HepG2 (cell line): ENCODE measurements around the gene GSPT1. TPM values are rescaled to one million over a fixed set of nuclear protein-coding genes. Genes with fewer than 3 reads are reported as not detected.
A peak's percentile ranks its signal among the peaks of the same experiment; 100 is the strongest.

Experiments
- CBX2 ChIP-seq, 2 experiments: fragments of 200-600 bp in 1 of 2; sonication (generic); formaldehyde crosslinking in 1 of 2; IDR thresholded peaks; 2 replicates each; pipeline versions ENCODE4 v1.7.0 to v1.8.1; 2018 to 2022; ENCODE audit warnings: low read depth in 2 of 2, low read length in 1 of 2, mild to moderate bottlenecking in 1 of 2, missing genetic modification reagents in 1 of 2
- GRHL1 ChIP-seq: sonication (generic); formaldehyde crosslinking; conservative IDR thresholded peaks from 2 replicates; pipeline ENCODE4 v1.8.0; 2022; ENCODE audit warnings: missing genetic modification reagents
- MED13 ChIP-seq: sonication (generic); formaldehyde crosslinking; IDR thresholded peaks from 2 replicates; pipeline ENCODE4 v1.5.0; 2020; ENCODE audit warnings: missing genetic modification reagents
- NFYC ChIP-seq: IDR thresholded peaks from 2 replicates; pipeline ENCODE4 v1.6.1; 2016; ENCODE audit warnings: missing genetic modification reagents, missing compliant biosample characterization
- NR2C2 ChIP-seq: sonication (generic); formaldehyde crosslinking; IDR thresholded peaks from 2 replicates; pipeline ENCODE4 v1.4.0; 2020; ENCODE audit warnings: missing genetic modification reagents, mild to moderate bottlenecking, moderate library complexity, borderline replicate concordance
- RAD21 ChIP-seq: fragments of 450-650 bp; formaldehyde crosslinking; IDR thresholded peaks from 2 replicates; pipeline ENCODE4 v1.5.0; 2020; ENCODE audit warnings: mild to moderate bottlenecking
- REPIN1 ChIP-seq: sonication (generic); formaldehyde crosslinking; IDR thresholded peaks from 2 replicates; pipeline ENCODE4 v1.8.0; 2022; ENCODE audit warnings: missing genetic modification reagents, low read depth, mild to moderate bottlenecking, borderline replicate concordance
- TCF12 ChIP-seq, 2 experiments: fragments of 450-650 bp in 1 of 2; sonication (generic) in 1 of 2; formaldehyde crosslinking in 1 of 2; IDR thresholded peaks; 2 replicates each; pipeline versions ENCODE4 v1.6.1 to v1.8.0; 2017 to 2022; ENCODE audit warnings: antibody characterized with exemption in 1 of 2, mild to moderate bottlenecking in 1 of 2, missing genetic modification reagents in 1 of 2, moderate library complexity in 1 of 2
- TOE1 ChIP-seq: sonication (generic); formaldehyde crosslinking; IDR thresholded peaks from 2 replicates; pipeline ENCODE4 v1.4.0; 2020; ENCODE audit warnings: mild to moderate bottlenecking, missing genetic modification reagents
- TP53 ChIP-seq: sonication (generic); formaldehyde crosslinking; conservative IDR thresholded peaks from 2 replicates; pipeline ENCODE4 v1.4.0; 2020; ENCODE audit warnings: missing genetic modification reagents
- YEATS4 ChIP-seq: sonication (generic); formaldehyde crosslinking; IDR thresholded peaks from 2 replicates; pipeline ENCODE4 v1.4.0; 2020; ENCODE audit warnings: missing genetic modification reagents, borderline replicate concordance
- ZNF124 ChIP-seq: sonication (generic); formaldehyde crosslinking; IDR thresholded peaks from 2 replicates; pipeline ENCODE4 v1.4.0; 2020; ENCODE audit warnings: missing genetic modification reagents
- ZNF20 ChIP-seq: sonication (generic); formaldehyde crosslinking; IDR thresholded peaks from 2 replicates; pipeline ENCODE4 v1.4.0; 2020; ENCODE audit warnings: mild to moderate bottlenecking, moderate library complexity, missing genetic modification reagents
- ZNF260 ChIP-seq: sonication (generic); formaldehyde crosslinking; IDR thresholded peaks from 2 replicates; pipeline ENCODE4 v1.4.0; 2020; ENCODE audit warnings: missing genetic modification reagents, low read depth, mild to moderate bottlenecking, borderline replicate concordance
- polyA plus RNA-seq, 8 experiments: library from polyadenylated mRNA; depleted of rRNA in 3 of 8; stranded (reverse) in 7 of 8; unstranded in 1 of 8; fragments of >200 nt; fragmentation: Illumina TruSeq in 4 of 8; extraction: Trizol in 4 of 8; gene quantifications; 2 replicates each; pipeline versions ENCODE4 v1.2.1 to v1.2.3, GENCODE V29; 2011 to 2016; ENCODE audit warnings: low read depth in 4 of 8, missing spikeins in 1 of 8, mixed read lengths in 1 of 8; ENCODE audit not compliant: insufficient read depth in 1 of 8
- total RNA-seq, 5 experiments: library from RNA; depleted of rRNA; stranded (reverse); fragments of >200 nt; fragmentation: Illumina TruSeq; extraction: Trizol; gene quantifications; 2 replicates each; pipeline ENCODE4 v1.2.3, GENCODE V29; 2016; ENCODE audit warnings: low read depth in 1 of 5
- TF ChIP-seq, protein P1 (sequence below): sonication (generic); formaldehyde crosslinking; IDR thresholded peaks from 2 replicates; pipeline ENCODE4 v1.4.0; 2020; ENCODE audit warnings: mild to moderate bottlenecking, missing genetic modification reagents
- TF ChIP-seq, protein P2 (sequence below): sonication (generic); formaldehyde crosslinking; IDR thresholded peaks from one replicate; pipeline ENCODE4 v1.5.1; 2020; ENCODE audit warnings: mild to moderate bottlenecking, missing genetic modification reagents; ENCODE audit errors: not compliant biosample characterization
- TF ChIP-seq, protein P3 (sequence below): sonication (generic); formaldehyde crosslinking; IDR thresholded peaks from 2 replicates; pipeline ENCODE4 v1.4.0; 2020; ENCODE audit warnings: mild to moderate bottlenecking, missing genetic modification reagents

Gene GSPT1
- total and polyA plus RNA-seq, 2 of the 13 experiments (the other 11 are each of a cell fraction or from before 2014, with no cell fraction given) = 120 to 316 TPM

DNA sequence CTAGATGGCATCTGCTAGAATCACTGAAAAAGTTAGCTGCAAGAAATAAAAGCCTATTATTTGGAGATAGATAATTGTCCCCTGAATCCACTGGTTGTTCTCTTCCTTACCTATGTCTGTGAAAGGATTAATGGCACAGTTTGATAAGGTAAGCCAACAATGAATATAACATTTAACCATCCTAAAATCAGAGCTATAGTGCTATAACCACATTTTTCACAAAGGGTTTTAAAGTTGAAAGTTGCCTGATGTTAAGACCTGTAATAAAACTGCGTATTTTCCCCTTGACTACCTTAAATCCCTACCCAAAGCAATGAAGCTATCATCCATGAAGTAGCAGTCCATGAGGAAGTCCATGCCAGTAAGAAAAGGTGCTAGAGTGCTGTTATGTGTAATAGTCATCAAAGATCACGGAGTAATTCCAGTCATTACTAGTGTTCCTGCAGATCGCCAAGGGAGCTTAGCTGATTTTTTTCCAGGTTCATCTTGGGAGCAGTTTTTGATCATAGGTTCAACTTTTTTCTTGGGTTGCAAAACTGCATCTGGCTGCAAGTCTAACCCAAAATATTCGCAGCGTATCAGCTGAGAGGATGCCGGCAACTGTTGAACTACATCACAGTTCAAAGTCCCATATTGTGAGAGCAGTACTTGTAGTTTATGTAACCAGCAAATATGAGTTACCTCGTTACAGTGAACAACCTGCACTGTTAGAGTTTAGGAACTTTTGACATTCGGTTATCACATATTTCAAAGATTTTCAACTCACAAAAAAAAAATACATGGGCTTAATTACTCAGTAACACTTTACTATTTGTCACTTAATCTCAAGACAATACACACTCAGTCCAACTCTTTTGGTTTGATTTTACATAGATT, 46.2 kb downstream of the GSPT1 start (continued):
- TF ChIP-seq ZNF124 (CRISPR knock-in tag) (0 out of 2 replicates have a peak, but pooled peaks have one; percentile 67), REPIN1 (no peak), RAD21 (0 out of 2 replicates have a peak, but pooled peaks have one; percentile 10), NFYC (CRISPR knock-in tag) (peak; percentile 66), ZNF20 (no peak), TCF12 (IDR thresholded peaks at IDR 0.05) (no peak), TCF12 (CRISPR knock-in tag; IDR thresholded peaks at IDR 0.05) (no peak), ZNF260 (no peak), TOE1 (CRISPR knock-in tag) (no peak), YEATS4 (CRISPR knock-in tag) (peak; percentile 61; the same call in 1 of the 2 replicates), MED13 (CRISPR knock-in tag) (no peak), CBX2 (IDR thresholded peaks at IDR 0.05; ENCODE audit: low read depth, low read length) (no peak), CBX2 (CRISPR knock-in tag; IDR thresholded peaks at IDR 0.05; ENCODE audit: low read depth) (no peak), TP53 (0 out of 2 replicates have a peak, but pooled peaks have one; percentile 44), NR2C2 (CRISPR knock-in tag) (peak; percentile 26; the same call in 1 of the 2 replicates), GRHL1 (CRISPR knock-in tag) (no peak)
- TF ChIP-seq, protein P1, sequence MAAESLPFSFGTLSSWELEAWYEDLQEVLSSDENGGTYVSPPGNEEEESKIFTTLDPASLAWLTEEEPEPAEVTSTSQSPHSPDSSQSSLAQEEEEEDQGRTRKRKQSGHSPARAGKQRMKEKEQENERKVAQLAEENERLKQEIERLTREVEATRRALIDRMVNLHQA (CRISPR knock-in tag) = no peak
- TF ChIP-seq, protein P2, sequence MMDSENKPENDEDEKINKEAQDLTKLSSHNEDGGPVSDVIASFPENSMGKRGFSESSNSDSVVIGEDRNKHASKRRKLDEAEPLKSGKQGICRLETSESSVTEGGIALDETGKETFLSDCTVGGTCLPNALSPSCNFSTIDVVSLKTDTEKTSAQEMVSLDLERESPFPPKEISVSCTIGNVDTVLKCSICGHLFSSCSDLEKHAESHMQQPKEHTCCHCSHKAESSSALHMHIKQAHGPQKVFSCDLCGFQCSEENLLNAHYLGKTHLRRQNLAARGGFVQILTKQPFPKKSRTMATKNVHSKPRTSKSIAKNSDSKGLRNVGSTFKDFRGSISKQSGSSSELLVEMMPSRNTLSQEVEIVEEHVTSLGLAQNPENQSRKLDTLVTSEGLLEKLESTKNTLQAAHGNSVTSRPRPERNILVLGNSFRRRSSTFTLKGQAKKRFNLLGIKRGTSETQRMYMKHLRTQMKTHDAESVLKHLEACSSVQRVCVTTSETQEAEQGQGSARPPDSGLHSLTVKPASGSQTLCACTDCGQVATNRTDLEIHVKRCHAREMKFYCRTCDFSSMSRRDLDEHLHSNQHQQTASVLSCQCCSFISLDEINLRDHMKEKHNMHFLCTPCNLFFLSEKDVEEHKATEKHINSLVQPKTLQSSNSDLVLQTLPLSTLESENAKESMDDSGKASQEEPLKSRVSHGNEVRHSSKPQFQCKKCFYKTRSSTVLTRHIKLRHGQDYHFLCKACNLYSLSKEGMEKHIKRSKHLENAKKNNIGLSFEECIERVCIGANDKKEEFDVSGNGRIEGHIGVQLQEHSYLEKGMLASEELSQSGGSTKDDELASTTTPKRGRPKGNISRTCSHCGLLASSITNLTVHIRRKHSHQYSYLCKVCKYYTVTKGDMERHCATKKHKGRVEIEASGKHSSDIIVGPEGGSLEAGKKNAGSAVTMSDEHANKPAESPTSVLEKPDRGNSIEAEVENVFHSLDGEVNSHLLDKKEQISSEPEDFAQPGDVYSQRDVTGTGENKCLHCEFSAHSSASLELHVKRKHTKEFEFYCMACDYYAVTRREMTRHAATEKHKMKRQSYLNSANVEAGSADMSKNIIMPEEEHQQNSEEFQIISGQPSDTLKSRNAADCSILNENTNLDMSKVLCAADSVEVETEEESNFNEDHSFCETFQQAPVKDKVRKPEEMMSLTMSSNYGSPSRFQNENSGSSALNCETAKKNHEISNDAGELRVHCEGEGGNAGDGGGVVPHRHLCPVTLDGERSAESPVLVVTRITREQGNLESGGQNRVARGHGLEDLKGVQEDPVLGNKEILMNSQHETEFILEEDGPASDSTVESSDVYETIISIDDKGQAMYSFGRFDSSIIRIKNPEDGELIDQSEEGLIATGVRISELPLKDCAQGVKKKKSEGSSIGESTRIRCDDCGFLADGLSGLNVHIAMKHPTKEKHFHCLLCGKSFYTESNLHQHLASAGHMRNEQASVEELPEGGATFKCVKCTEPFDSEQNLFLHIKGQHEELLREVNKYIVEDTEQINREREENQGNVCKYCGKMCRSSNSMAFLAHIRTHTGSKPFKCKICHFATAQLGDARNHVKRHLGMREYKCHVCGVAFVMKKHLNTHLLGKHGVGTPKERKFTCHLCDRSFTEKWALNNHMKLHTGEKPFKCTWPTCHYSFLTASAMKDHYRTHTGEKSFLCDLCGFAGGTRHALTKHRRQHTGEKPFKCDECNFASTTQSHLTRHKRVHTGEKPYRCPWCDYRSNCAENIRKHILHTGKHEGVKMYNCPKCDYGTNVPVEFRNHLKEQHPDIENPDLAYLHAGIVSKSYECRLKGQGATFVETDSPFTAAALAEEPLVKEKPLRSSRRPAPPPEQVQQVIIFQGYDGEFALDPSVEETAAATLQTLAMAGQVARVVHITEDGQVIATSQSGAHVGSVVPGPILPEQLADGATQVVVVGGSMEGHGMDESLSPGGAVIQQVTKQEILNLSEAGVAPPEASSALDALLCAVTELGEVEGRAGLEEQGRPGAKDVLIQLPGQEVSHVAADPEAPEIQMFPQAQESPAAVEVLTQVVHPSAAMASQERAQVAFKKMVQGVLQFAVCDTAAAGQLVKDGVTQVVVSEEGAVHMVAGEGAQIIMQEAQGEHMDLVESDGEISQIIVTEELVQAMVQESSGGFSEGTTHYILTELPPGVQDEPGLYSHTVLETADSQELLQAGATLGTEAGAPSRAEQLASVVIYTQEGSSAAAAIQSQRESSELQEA (CRISPR knock-in tag) = no peak
- TF ChIP-seq, protein P3, sequence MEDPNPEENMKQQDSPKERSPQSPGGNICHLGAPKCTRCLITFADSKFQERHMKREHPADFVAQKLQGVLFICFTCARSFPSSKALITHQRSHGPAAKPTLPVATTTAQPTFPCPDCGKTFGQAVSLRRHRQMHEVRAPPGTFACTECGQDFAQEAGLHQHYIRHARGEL (CRISPR knock-in tag) = no peak
